Measurements from ENCODE around the gene TIMP3. TPM values are rescaled to one million over a fixed set of nuclear protein-coding genes. Genes with fewer than 3 reads are reported as not detected.
A peak's percentile ranks its signal among the peaks of the same experiment; 100 is the strongest.

TIMP3 gene
- total RNA-seq, 4 donors from 2014 or later: 560 to 818 (median 738) TPM

- Histone ChIP-seq H3K27ac (no peak overlapping the region), H3K9me3 (no peaks in the 10 kb centered on the region), H3K27me3 (no peaks in the 10 kb centered on the region), H3K4me3 (no peak overlapping the region), H3K36me3 (no peaks in the 10 kb centered on the region), H3K4me1 (no peaks in the 10 kb centered on the region)
- TF ChIP-seq, protein P1, sequence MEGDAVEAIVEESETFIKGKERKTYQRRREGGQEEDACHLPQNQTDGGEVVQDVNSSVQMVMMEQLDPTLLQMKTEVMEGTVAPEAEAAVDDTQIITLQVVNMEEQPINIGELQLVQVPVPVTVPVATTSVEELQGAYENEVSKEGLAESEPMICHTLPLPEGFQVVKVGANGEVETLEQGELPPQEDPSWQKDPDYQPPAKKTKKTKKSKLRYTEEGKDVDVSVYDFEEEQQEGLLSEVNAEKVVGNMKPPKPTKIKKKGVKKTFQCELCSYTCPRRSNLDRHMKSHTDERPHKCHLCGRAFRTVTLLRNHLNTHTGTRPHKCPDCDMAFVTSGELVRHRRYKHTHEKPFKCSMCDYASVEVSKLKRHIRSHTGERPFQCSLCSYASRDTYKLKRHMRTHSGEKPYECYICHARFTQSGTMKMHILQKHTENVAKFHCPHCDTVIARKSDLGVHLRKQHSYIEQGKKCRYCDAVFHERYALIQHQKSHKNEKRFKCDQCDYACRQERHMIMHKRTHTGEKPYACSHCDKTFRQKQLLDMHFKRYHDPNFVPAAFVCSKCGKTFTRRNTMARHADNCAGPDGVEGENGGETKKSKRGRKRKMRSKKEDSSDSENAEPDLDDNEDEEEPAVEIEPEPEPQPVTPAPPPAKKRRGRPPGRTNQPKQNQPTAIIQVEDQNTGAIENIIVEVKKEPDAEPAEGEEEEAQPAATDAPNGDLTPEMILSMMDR (IDR thresholded peaks at IDR 0.05): no peak
- TF ChIP-seq POLR2AphosphoS5 (IDR thresholded peaks at IDR 0.05): no peak
- TF ChIP-seq POLR2A (IDR thresholded peaks at IDR 0.05): no peak
- no peak for TF ChIP-seq EP300 (IDR thresholded peaks at IDR 0.05)
- 81 to 92% methylated on average over 2 to 3 of the region's 5 CpGs for WGBS, 2 donors (ENCODE audit: low coverage in 1 of 2)
- no peak for ATAC-seq
Observed at GRCh38 chr22:32897400-32897799, 95.9 kb downstream of the TIMP3 start.

DNA sequence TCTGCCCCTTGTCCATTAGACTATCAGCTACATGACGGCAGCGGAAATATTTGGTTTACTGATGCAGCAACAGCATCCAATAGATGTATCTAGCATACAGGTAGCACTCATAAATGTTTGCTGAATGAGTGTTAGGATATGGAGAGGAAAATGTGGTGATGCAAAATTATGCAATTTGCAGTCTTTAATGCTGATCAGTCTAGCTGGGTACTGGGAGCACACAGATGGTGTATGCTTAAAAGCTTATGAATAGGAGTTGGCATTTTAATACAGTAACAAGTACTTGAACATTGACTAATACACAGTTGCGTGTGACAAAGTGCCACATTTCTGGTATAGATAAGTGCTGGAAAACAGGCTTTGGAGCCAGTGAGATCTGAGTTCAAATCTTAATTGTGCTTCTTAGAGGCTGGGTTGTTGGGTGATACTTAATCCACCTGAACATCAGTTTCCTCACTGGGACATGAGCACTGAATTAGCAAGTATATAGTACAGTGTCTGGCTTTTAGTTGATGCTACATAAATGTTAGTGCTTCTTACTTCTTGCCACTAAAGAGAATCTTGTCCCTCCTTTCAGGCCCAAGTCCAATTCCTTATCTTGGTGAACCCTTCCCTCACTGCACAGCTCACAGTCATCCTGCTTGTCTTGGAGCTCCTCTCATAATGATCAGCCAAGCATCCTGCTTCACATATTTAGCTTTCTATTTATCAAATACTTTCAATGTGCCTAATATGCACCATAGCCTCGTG is 99.6 kb downstream of the TIMP3 start:
- TF ChIP-seq POLR2A (IDR thresholded peaks at IDR 0.05): no peak
- no peak for TF ChIP-seq EP300 (IDR thresholded peaks at IDR 0.05)
- TF ChIP-seq, protein P1 (IDR thresholded peaks at IDR 0.05): no peak
- TF ChIP-seq POLR2AphosphoS5 (IDR thresholded peaks at IDR 0.05): no peak
- no peak for ATAC-seq
- no peaks in the 10 kb centered on the region for H3K27me3 ChIP-seq
- no peak overlapping the region for H3K4me3 ChIP-seq
- H3K4me1 ChIP-seq: peaks cover 0 to 14% (median 0%) of the 10 kb centered on the region in 3 donors
- 81 to 87% methylated on average over 4 of the region's 4 CpGs for WGBS, 2 donors (ENCODE audit: low coverage in 1 of 2)
- H3K27ac ChIP-seq: no peak overlapping the region
- H3K36me3 ChIP-seq: no peaks in the 10 kb centered on the region
- H3K9me3 ChIP-seq: no peaks in the 10 kb centered on the region

DNA sequence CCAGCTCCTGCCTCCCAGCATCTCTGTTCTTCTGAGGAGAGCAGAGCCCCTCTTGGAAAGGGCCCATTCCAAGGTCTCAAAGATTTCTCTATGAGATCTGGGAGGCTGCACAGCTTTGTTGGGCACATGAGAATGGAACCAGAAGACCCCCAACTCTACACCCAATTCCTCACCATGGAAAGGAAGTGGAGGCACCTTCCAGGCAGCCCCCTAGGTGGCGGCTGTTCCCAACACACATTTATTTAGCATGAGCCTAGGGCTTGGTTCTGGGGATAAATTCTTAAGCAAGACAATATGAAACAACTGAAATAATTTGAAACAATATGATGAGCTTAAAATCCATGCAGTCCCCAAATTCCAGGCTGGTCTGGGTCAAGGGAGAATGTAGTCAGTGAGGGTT is 100.4 kb downstream of the TIMP3 start:
- Histone ChIP-seq H3K9me3 (no peaks in the 10 kb centered on the region), H3K27me3 (no peaks in the 10 kb centered on the region), H3K4me3 (no peak overlapping the region), H3K36me3 (no peaks in the 10 kb centered on the region), H3K27ac (no peak overlapping the region), H3K4me1 (peaks cover 0 to 16% (median 0%) of the 10 kb centered on the region in 3 donors)
- WGBS, 2 donors (ENCODE audit: low coverage in 1 of 2): 0% methylated on average over 1 of the region's 1 CpG; no CpG with 5 or more reads in 1 of the 2 donors
- TF ChIP-seq, protein P1 (IDR thresholded peaks at IDR 0.05): no peak
- TF ChIP-seq EP300 (IDR thresholded peaks at IDR 0.05) (no peak), POLR2A (IDR thresholded peaks at IDR 0.05) (no peak), POLR2AphosphoS5 (IDR thresholded peaks at IDR 0.05) (no peak)
- ATAC-seq: no peak

DNA sequence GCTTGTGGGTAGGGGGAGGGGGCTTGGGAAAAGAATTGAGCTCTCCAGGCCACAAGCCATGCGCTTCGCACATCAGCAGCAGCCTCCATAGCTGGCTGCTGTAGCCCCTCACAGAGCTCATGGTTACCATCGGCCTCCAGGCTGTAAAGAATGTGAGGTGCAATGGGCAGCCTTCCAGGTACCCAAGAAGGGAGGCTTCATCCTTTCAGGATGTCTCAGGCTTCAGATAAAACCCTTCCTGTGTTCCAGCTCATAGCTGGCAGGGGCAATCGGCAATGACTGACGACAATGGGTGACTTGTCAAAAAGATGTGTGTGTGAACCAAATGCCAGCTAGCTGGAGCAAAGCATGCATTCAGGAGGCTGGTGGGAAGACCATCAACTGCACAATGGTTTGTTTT is 102.0 kb downstream of the TIMP3 start:
- H3K4me3 ChIP-seq: no peak overlapping the region
- no peak overlapping the region for H3K27ac ChIP-seq
- H3K36me3 ChIP-seq: no peaks in the 10 kb centered on the region
- no peak for ATAC-seq
- peaks cover 0 to 17% (median 0%) of the 10 kb centered on the region in 3 donors for H3K4me1 ChIP-seq
- 100% methylated on average over 2 of the region's 5 CpGs for WGBS, 2 donors (ENCODE audit: low coverage in 1 of 2)
- H3K27me3 ChIP-seq: no peaks in the 10 kb centered on the region
- TF ChIP-seq, protein P1 (IDR thresholded peaks at IDR 0.05): no peak
- TF ChIP-seq POLR2AphosphoS5 (IDR thresholded peaks at IDR 0.05): no peak
- no peak for TF ChIP-seq EP300 (IDR thresholded peaks at IDR 0.05)
- no peak for TF ChIP-seq POLR2A (IDR thresholded peaks at IDR 0.05)
- H3K9me3 ChIP-seq: no peaks in the 10 kb centered on the region

- Histone ChIP-seq H3K9me3 (no peaks in the 10 kb centered on the region), H3K4me1 (peaks cover 0 to 23% (median 0%) of the 10 kb centered on the region in 3 donors), H3K4me3 (no peak overlapping the region), H3K27me3 (no peaks in the 10 kb centered on the region), H3K27ac (no peak overlapping the region), H3K36me3 (no peaks in the 10 kb centered on the region)
- TF ChIP-seq, protein P1 (IDR thresholded peaks at IDR 0.05): no peak
- ATAC-seq: peak; percentile 57
- WGBS, 2 donors (ENCODE audit: low coverage in 1 of 2): 75 to 92% methylated on average over 2 to 3 of the region's 3 CpGs
Observed at GRCh38 chr22:32904044-32904443, 102.5 kb downstream of the TIMP3 start.

Measured in gastroesophageal sphincter (tissue), 4 donors.